Activated CD4-positive, alpha-beta T cell treated with anti-CD3 and anti-CD28 coated beads, Interleukin-2, Interleukin-6, amounts not matched to agents 100 ng/mL and 50 ng/mL, durations not matched to agents 16 hours and 8 hours (primary cell): ENCODE measurements around the gene CCDC30.
"Not testable (repeated sequence)": the region's sequence is repeated elsewhere in the genome, so short reads cannot be mapped to it uniquely, and the experiment has no call there.

ENCODE experiments used
- DNase-seq: peaks from one replicate; pipeline ENCODE4 v3.0.0-alpha.2; 2020

CCDC30 gene

DNA sequence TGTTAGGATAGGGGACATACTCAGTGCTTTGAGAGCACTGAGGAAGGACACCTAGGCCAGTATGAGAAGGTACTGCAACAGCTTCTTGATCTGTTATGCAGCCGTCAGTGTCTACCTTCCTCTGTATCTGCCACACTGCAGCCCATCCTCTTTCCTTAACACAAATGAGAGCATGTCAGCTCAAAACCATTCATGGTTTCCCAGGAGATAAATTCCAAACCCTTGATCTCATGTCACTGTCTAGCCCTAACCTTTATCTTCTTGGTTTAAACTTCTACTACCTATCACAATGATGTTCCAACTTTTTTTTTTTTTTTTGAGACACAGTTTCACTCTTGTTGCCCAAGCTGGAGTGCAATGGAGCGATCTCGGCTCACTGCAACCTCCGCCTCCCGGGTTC is 8.7 kb upstream of the CCDC30 start:
- DNase-seq: no peak

DNA sequence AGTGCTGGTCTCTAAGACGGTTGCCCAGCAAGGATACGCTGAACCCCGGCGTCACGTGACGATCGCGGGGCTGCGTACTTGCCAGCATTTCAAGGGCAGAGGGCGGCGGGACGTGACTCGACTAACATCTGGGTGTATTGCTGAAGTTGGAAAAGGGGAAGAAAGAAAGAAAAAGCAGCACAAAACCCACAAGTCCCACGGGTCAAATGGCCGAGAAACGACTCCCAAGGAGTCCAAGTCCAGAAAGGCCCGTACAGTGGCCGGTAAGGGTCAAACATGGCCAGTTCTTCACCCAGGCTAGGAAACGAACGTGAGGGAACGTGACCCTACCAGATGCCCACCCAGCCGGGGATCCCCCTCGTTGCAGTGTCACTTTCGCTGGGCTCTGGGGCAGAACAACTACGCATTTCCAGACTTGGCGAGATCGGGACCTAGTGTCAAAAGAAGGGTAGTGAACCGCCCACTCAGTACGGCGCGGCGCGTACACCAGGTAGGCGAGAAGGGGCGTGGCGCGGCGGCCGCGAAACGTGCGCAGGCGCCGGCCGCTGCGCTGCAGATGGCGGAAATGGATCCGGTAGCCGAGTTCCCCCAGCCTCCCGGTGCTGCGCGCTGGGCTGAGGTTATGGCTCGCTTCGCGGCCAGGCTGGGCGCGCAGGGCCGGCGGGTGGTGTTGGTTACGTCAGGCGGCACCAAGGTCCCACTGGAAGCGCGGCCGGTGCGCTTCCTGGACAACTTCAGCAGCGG is 6.9 kb upstream of the CCDC30 start, which contains the start of the genes PPCS and ZMYND12:
PPCS (plus strand) TSS at position 534 of the 744 bp plus-strand sequence; CDS start at position 557, 23 bp downstream.
ZMYND12 (minus strand) TSS at position 13 of the 744 bp plus-strand sequence. CDS start 25 bp downstream, outside the sequence.
- DNase-seq: peak; percentile 92

DNA sequence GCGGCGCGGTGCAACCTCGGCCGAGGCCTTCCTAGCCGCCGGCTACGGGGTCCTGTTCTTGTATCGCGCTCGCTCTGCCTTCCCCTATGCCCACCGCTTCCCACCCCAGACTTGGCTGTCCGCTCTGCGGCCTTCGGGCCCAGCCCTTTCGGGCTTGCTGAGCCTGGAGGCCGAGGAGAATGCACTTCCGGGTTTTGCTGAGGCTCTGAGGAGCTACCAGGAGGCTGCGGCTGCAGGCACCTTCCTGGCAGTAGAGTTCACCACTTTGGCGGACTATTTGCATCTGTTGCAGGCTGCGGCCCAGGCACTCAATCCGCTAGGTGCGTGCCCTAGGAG is 6.4 kb upstream of the CCDC30 start:
- DNase-seq: peak; percentile 69

DNA sequence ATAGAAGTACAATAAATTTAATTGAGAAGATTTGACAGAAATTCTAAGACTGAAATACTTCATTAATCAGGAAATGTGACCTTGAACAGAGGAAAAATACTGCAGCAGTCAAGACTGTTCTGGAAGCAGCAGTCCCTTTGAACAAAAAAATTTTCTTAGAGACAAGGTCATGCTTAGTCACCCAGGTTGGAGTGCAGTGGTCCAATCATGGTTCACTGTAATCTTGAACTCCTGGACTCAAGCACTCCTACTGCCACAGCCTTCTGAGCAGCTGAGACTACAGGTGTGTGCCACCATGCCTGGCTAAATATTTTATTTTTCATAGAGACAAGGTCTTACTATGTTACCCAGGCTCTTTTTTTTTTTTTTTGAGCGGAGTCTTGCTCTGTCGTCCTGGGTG is 1.9 kb upstream of the CCDC30 start:
- DNase-seq: no peak

DNA sequence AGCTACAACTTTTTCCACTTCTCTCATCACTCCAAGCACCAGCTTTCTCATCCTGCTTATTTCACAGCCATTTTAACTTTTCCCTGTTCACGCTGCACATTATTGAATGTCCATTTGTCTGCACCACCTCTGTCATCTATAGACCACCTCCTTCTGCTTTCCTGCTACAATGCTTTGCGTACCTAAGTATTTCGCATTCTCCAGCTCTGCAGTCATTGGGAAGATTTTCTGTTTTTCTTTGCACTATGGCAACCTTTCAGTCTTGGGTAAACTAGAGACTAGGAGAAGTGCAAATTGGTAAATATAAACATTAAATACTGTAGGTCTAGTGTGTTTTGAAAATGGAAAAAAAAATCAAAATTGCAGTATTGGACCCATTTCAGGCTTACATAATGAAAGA is 835 bp downstream of the CCDC30 start:
- no peak for DNase-seq

DNA sequence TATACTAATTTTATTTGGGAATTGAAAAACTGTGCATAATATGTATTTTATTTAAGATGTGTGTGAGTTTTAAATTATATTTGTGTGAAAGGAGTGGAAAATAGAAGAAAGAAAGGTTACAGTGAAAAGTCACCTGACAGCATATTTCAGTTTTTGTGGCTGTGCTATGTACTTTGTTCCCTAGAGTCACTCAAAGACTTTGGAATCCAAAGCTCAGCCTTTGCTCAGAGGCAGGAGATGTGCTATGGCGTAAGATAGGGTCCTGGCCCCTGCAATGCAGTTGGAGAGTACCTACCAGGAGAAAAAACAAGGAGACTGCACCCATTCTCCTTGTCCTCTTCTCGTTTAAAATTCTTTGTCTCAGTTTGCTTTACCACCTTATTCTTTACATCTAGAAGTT is 2.9 kb downstream of the CCDC30 start:
- no peak for DNase-seq

DNA sequence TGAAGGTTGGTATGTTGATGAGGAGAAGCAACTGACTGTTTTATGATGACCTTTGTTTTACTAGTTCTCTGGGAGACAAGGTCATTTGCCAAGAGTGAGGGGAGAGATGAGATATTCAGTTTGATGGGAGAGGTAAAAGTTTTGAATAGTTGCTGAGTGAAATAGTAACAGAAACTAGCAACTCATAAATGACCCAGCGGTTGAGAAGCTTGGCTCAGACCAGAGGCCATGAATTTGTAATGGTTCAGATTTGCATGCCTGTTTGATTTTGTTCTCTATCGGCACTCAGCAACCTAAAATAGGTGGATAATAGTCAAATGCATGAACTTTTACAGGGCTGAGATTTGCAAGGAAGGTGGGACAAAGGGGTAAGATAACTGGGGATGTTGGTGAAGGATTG is 6.6 kb downstream of the CCDC30 start:
- peak; percentile 3 for DNase-seq

DNA sequence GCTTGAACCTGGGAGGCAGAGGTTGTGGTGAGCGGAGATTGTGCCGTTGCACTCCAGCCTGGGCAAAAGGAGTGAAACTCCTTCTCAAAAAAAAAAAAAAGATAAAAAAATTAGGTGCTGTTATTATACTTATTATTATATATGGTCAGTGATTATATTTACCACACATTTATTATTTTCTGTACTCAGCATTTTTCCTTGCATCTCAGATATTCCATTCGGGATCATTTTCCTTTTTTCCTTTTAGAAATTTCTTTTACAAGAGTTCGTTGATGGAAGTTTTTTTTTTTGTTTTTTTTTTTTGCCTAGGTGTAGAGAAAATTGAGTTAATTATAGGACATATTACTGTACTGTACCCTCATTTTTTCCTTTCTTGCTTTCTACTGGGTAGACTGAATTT is 13.5 kb downstream of the CCDC30 start:
- no peak for DNase-seq

DNA sequence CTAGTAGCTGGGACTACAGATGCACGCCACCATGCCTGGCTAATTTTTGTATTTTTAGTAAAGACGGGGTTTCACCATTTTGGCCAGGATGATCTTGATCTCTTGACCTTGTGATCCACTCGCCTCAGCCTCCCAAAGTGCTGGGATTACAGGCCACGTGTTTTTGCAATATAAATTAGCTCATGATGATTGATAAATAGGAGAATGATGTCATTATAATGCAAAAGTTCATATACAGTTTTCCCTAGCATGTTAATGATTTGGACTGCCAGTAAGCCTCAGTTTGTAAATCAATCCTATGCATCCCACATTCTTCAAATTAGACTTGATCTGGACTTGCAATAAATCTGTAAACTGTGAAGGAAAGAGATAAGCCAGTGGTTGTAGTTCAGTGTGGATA is 14.3 kb downstream of the CCDC30 start:
- DNase-seq: not testable (repeated sequence)

DNA sequence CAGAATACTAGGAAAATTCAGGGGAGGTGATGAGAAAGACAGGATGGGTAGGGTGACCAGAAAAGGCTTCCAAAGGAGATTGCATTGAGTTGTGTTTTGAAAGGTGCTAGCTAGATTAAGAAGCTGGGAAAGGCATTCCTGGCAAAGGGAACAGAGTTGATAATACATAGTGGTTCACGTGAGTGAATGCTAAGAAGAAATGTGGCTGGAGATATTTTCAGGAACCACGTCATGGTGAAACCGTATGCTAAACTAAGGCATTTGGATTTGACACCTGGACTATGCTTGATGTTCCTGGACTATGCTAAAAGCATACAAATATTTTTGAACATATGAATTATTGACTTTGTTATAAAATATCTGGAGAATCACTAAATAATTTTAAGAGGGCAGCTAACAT is 14.7 kb downstream of the CCDC30 start:
- DNase-seq: no peak

DNA sequence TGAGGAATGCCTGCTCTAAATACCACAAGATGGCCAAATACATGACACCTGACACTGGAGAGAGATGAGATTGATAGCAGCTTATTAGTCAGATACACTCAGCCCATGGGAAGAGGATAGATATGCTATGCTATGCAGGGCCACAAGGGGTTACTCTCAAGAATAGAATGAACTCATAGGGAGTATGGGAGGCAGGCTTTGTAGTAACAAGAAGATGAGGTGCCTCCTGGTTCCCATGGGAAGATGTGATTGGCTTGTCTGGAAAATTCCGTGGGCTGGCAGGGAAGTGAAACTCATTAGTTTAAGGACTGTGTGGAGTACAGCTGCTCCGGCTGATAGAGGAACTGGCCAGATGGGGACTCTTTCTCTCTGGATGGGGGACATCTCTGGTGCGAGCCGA is 16.5 kb downstream of the CCDC30 start:
- peak; percentile 5 for DNase-seq

DNA sequence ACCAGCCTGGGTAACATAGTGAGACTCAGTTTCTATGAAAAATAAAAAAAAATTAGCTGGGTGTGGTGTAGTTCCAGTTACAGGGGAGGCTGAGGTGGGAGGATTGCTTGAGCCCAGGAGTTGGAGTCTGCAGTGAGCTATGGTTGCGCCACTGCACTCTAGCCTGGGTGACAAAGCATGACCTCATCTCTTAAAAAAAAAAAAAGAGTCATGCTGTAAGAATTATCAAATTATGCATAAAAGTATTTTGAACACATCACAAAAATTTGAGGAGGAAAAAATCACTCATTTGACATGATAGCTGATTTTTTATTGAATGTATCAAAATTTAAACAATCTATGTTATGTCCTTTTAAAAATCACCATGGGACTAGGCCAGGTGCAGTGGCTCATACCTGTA is 17.8 kb downstream of the CCDC30 start:
- DNase-seq: no peak

DNA sequence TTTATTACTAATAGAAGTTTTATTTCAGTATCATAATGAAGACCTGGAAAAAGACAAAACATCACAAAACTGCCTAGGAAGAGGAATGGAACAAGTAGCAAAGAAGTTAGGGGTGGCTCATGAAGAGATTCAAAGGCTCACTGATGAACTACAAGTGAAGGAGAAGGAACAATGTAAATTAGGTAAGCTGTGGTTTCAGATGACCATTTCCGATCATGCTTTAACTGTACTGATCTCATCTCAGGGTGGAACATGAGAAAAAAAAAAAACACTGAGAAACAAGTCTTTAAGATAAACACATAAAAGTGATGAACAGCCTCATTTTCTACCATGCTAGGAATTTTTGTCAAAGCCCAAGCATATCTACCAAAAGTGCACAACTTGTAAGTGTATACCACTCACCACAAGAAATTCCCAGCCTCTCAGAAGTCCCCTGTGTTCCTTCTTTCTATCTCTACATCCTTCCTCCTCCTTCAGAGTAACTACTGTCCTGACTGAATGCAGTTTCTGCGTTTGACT is 19.6 kb downstream of the CCDC30 start:
- no peak for DNase-seq

DNA sequence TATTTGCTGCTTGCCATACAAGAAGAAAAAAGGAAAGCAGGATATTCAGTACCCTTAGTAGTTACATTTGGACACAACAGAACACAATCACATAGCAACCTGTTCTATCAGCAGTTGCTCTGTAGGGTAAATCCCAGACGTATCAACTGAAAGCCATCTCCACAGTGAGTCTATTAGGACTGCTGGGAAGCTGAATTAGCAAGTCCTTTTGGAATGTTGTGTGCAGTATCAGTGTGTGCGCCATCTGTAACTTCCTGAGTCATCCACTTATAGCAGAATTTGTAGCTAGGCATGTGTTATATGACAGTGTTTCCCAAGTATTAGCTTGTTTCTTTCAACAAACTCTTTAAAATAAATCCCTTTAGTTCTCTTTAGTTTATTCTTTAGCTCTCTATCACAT is 21.3 kb downstream of the CCDC30 start:
- no peak for DNase-seq

DNA sequence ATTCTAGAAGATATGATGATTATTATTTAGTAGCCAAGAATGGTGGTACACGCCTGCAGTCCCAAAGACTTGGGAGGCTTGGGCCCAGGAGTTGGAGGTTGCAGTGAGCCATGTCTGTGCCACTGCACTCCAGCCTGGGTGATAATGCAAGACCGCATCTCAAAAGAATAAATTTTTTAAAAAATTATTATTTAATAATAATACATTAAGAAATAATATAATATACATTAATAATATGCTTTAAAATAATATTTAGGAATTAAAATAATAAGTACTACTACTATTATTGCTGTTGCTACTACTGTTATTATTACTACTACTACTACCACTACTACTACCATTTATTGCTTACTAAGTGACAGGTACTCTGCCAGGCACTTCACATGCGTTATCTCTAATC is 27.2 kb downstream of the CCDC30 start:
- no peak for DNase-seq

DNA sequence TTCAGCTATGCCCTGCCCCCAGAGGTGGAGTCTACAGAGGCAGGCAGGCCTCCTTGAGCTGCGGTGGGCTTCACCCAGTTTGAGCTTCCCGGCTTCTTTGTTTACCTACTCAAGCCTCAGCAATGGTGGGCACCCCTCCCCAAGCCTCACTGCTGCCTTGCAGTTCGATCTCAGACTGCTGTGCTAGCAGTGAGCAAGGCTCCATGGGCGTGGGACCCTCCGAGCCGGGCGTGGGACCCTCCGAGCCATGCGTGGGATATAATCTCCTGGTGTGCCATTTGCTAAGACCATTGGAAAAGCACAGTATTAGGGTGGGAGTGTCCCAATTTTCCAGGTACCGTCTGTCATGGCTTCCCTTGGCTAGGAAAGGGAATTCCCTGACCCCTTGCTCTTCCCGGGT is 38.9 kb downstream of the CCDC30 start:
- not testable (repeated sequence) for DNase-seq

DNA sequence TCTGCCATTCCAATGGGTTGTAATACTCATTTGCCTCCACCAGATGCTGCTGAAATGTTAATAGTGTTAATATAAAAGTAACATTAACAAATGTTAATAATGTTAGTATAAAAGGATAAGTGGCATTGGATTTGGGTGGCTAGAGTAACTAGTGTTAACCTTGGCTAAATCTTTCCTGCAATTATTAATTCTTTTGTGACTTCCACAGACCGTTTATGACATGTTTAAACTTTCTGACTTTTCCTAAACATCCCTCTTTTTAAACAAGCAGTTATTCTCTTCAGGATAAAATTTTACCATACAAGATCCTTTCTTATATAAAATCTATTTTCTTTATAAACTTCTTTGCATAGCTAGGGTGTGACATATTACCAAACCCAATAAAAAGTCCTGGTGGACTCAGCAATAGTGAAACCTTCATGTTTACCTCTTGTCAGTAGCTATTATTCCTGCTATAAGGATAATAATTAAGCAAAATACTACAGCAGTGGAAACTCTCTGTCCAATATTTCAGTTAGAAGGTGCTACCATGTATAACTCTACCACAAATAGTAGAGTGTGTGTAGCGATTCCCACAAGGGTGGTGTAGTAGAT is 41.5 kb downstream of the CCDC30 start:
- DNase-seq: no peak

DNA sequence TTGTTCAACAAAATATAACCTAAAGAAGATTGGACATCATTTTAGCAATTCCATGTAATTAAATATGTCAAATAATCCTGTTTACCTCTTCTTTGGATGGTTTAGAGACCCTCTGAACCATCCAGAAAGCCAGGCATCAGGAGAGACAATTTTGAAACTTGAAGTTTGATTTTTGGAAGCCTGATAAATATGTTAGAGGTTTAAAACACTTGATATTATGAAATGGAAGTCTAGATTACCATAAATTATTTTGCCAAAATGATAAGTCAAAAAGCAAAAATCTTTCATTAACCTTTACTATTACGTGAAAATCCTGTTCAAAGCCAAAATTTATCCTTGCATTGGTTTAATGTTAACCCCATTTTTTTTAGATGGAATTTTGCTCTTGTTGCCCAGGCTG is 43.5 kb downstream of the CCDC30 start:
- no peak for DNase-seq

DNA sequence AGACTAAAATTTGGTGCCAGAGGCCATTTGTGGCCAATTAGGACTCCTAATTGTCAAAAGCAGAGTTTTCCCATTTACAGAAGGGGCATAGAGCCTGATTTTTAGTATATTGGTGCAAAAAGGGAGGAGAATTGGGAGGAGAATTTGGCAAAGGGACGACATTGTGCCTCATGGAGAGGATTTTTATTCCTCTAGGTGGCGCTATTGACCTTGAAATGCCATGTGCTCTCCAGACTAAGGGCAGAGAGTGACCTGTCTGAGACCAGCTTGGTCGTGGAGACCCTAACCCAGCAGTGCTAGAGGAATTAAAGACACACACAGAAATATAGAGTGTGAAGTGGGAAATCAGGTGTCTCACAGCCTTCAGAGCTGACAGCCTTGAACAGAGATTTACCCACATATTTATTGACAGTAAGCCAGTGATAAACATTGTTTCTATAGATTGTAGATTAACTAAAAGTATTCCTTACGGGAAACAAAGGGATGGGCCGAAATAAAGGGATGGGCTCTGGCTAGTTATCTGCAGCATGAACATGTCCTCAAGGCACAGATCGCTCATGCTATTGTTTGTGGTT is 48.6 kb downstream of the CCDC30 start:
- DNase-seq: peak; percentile 25

DNA sequence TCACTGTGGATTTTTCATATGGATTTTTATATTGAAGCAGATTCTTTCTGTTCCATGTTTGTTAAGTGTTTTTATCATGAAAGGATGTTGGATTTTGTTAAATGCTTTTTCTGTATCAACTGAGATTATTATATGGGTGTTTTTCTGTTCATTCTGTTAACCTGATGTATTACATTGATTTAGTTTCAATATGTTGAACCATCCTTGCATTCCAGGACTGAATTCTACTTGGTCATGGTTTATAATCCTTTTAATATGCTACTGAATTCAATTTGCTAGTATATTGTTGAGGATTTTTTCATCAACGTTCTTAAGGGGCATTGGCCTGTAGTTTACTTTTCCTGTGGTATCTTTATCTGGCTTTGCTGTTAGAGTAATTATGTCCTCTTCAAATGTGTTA is 55.8 kb downstream of the CCDC30 start:
- no peak for DNase-seq

DNA sequence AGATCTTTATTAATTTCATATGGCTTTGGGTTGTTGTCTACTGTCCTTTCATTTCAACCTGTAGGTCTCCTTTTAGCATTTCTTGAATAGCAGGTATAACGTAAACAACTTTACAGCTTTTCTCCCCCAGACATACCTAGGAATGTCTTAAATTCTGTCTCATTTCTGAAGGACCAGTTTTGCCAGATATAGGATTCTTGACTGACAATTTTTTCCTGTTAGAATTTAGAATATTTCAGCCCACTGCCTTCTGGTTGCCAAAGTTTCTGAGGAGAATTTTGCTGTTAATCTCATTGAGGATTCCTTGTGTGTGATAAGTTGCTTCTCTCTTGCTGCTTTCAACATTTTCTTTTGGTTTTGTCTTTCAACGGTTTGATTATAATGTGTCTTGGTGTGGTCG is 60.1 kb downstream of the CCDC30 start:
- no peak for DNase-seq

DNA sequence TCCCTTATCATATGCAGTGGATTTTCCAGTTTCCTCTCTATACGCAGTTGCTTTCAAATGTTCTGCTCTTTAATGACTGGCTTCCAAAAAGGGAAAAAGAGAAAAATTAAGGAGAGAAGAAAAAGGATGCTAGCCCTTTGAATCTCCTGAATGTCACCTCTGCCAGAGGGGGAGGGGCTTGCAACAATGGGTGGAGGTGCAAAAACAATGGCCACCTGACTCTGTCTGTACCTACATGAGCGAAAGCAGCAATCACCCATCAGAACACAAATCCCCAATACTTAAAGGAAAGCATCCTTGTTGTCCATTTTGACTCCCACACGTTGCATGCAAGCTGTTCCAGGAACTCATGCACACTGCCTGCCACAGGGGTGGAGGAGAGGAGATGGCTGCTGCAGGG is 61.2 kb downstream of the CCDC30 start:
- DNase-seq: no peak

DNA sequence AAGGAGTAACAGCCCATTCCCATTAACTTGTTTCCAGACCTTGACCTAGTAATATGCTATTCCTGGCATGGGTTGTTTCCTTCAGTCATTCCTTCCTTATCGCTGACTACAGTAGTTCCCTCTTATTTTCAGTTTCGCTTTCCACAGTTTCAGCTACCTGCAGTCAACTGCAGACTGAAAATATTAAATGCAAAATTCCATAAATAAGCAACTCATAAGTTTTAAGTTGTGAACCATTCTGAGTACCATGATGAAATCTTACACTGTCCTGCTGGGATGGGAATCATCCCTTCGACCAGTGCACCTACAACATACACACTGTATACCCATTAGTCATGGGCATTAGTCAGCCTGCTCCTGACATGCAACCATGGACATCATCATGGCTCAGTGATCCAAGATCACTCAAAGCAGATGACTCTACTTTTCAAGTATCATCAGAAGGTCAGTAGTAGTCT is 66.7 kb downstream of the CCDC30 start:
- no peak for DNase-seq

DNA sequence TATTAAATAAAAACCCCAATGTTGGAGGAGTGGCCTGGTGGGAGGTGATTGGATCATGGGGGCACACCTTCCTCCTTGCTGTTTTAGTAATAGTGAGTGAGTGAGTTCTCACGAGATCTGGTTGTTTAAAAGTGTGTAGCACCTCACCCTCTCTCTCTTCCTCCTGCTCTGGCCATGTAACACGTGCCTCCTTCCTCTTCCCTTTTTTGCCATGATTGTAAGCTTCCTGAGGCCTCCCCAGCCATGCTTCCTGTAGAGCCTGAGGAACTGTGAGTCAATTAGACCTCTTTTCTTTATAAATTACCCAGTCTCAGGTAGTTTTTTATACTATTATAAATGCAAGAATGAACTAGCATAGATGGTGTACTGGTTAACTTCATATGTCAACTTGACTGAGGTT is 68.0 kb downstream of the CCDC30 start:
- no peak for DNase-seq
